ENCODE results near the gene CFAP99.
A peak's percentile ranks its signal among the peaks of the same experiment; 100 is the strongest.
"Not testable (repeated sequence)": the region's sequence is repeated elsewhere in the genome, so short reads cannot be mapped to it uniquely, and the experiment has no call there.

The CFAP99 gene

DNA sequence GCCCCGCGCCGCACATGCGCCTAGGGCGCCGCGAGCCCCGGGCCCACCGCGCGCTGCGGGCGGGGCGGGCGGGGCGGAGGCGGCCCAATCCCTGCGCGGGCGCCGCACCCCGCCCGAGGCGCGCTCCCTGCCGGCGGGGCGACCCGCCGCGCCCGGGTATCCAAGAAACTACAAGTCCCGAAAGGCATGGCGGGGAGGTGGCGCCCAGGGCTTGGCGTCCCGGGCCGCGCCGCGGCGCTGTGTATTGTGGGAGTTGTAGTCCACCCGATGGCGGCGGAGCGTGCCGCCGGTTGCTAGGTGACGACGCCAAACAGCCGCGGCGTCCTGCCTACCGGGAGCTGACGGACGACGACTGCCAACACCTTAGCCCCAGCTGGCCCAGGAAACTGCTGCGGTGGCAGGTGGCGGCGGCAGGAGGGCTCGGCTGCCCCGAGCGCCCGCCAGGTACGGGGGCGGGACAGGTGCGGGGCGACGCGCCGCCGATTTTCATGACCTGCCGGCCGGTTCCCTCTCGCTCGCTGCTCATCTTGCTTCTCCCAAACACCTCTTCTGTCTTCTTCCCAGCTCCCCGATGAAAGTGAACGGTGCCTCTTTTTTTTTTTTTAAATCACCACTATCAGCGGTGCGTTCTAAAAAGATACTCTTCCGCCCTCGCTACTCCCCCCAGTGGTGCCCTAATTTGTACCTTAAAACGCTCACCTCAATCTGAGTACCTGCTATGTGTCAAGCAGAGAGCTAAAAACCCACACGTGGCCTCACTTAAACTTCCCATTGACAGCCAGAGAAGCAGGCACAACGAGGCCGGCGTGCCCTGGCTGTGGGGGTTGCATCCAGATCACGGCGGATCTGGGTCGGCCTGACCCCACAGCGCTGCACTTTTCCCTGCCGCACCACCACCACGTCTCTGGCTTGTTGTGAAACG, at the start of gene CFAP99:
Gene CFAP99, plus strand, starts transcription at position 306 of the 922 bp plus-strand sequence.
- peak; percentile 35 to 97 (median 94) for DNase-seq

DNA sequence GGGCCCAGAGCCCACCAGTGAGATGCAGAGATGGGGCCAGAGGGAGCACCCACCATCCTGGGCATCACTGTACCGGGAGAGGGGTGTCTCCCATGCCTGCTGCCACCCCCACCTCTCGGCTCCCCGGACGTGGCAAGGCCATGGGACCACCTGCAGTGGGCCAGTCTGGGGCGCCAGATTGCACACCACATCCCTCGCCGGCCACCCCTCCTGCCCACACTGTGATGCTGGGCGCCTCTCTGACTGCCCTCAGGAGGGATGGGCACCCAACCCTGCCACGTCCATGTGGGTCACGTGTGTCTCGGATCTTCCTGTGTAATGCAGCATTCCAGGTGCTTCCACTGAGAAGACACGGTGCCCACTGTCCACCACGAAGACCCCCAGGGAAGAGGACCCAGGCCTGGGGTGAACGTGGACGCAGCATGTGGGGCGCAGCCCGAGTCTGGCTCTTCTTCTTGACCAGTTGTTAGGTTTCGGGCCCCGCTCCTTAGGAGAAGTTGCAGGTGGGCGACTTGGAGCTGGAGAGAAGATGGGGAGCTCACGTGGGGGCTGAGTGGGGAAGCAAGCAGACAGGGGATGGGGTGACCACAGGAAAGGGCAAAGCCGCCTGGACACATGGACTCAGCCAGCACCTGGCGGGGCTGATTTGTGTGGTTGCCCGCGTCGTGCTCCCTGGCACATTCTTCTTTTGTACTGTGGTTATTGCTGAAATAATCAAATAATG, 48.0 kb upstream of the CFAP99 start:
- DNase-seq, result no peak

DNA sequence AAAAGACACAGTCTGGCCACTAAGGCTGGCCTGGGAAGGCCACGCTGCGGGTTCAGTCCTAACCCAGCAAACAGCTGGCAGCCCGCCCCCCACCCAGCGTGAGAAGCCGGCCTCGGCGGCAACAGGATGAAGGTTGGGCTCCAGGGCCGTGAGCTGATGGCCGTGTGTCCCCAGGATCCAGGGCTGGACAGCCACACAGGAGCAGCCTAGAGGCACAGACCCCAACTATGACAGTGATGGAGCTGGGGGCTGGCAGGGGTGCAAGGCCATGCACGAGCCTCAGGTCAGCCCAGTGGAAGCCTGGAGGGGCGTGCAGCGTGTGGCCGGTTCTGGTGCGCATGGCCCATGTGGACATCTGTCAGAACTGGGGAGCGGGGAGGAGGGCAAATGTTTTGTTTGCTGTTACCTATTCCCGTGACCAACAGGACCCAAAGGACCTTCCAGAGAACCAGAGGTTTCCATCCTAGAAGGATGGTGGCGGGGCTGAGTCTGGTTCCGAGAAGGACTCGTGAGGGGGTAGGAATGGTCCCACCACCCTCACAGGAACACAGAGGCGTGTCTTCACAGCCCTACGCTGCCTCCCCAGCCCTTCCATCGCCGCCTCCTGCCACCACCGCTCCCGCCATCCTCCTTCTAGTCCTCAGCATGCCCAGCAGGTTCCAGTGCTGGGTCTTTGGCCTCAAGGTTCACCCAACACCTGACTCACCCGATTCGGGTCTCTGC, 46.8 kb upstream of the CFAP99 start:
- no peak for DNase-seq

DNA sequence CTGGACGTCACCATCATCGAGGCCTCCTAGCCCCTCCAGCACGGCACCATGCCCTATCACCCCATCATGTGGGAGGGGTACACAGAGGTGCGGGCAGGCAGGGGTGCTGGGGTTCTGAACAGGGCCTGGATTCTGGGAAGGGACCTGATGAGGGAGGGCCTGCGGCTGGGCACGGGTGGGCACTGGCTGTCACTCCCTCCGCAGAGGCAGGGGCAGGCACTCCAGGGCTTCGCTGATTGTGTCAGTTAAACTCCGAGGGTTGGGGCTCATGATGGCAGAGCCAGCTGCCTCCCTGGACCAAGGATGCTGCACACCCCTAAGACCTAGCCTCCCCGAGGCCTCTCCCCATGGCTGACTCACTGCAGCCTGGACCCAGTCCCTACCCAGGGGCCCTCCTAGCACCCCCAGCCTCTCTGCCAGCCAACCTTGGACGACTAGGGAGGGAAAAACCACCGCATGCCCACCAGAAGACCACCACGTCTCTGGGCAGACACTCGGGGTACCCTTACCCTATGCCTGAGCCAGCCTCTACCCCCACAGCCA, 46.2 kb upstream of the CFAP99 start:
- DNase-seq, result no peak

DNA sequence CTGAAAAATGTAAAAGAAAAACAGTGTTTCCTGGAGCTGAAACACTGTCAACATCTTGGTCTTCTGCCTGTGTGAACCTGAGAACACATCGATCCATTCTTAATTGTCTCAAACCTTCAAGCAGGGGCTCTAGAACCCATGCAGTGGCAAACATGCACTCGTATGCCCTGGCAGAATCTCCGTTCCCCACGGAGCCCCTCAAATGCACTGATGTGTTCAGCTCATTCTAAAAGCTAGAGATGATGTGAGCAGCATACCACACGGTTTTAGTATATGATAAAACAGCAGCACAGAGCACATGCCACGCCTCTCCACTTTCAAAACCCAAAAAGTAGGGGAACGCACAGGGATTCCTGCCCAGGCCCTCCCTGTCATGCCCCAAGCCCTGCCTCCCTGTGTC, 45.2 kb upstream of the CFAP99 start:
- no peak for DNase-seq

DNA sequence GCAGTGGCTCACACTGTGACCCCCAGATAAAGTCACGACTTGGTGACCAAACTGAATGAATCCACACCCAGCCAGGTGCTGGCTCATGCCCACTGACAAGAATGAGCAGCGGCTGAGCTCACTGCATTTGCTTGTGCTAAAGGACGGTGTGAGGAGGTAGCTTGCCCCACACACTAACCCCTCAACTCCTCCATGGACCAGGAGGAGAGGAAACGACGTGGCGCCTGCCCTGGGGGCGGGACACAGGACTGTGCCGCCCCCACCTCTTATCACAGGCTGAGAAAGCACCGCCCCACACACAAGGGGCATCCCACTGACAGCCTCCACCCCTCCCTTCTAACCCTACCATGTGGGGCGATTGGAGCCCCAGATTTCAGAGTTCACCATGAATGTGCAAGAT, 43.3 kb upstream of the CFAP99 start:
- no peak for DNase-seq

DNA sequence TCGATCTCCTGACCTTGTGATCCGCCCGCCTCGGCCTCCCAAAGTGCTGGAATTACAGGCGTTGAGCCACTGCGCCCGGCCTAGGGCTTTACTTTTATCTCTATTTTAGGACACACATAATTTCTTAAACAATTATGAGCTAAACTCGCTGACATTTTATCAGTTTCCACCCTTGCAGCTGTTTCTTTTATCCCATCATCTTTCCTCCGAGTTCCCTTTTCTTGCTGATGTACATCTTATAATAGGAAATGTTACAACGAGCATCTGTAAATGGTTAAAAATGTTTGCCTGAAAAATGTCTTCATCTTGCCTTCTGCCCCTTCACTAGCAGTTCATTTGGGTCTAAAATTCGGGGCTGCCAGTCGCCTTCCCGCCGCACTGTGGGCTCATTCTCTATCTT, 41.5 kb upstream of the CFAP99 start:
- DNase-seq, result no peak

DNA sequence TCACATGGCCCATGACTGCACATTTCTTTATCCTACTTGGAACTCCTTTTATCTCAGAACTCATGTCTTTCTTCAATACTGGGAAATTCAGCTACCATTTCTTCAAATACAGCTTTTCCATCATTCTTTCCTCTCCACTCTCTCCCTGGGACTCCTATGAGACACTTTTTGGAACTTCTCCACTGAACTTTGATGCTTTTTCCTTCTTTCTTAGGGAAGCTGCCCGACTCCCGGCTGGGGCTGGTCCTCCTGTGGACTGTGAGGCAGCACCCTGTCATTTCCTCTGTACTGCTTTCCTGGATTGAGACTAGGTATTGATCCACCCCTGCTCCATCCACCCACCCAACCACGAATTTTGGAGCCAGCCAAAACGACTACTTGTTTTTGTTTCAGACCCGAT, 40.4 kb upstream of the CFAP99 start:
- no peak for DNase-seq

DNA sequence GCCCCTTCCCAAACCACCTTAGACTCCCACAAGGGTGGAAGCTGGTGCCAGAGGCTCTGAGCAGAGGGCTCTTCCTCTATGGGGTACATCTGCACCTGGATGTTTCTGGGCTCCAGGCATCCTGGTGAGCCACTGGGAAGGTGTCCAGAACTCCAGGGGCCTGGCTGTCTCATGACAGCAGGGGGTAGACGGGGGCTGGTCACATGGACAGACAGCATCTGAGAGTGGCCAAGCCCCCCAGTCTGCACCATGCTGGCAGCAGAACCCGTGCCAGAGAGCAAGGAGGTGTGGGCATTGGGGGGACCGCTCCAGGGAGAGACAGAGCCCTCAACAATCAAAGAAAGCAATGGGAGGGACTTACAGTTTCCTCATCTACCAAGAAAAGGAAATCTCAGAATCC, 39.9 kb upstream of the CFAP99 start:
- DNase-seq, result no peak

DNA sequence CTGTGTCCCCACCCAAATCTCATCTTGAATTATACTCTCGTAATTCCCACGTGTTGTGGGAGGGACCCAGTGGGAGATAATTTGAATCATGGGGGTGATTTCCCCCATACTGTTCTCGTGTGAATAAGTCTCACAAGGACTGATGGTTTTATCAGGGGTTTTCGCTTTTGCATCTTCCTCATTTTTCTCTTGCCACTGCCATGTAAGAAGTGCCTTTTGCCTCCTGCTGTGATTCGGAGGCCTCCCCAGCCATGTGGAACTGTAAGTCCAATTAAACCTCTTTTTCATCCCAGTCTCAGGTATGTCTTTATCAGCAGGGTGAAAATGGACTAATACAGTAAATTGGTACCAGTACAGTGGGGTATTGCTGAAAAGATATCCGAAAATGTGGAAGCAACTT, 38.2 kb upstream of the CFAP99 start:
- not testable (repeated sequence) for DNase-seq

DNA sequence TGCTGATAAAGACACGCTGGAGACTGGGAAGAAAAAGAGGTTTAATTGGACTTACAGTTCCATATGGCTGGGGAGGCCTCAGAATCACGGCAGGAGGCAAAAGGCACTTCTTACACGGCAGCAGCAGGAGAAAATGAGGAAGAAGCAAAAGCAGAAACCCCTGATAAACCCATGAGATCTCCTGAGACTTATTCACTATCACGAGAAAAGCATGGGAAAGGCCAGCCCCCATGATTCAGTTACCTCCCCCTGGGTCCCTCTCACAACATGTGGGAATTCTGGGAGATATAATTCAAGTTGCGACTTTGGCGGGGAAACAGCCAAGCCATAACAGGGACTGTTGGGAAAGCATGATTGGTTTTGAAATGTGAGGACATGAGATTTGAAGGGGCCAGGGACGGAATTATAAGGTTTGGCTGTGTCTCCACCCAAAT, 36.0 kb upstream of the CFAP99 start:
- not testable (repeated sequence) for DNase-seq

DNA sequence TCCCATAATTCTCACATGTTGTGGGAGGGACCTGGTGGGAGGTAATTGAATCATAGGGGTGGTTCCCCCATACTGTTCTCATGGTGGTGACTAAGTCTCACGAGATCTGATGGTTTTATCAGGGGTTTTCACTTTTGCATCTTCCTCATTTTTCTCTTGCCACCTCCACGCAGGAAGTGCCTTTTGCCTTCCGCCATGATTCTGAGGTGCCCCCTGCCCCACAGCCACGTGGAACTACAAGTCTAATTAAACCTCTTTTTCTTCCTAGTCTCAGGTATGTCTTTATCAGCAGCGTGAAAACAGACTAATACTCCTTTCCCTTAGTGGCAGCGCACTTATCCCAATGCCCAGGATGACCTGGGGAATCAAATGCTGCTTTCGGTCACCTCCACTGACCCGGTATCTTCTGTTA, 35.5 kb upstream of the CFAP99 start:
- DNase-seq, result not testable (repeated sequence)

DNA sequence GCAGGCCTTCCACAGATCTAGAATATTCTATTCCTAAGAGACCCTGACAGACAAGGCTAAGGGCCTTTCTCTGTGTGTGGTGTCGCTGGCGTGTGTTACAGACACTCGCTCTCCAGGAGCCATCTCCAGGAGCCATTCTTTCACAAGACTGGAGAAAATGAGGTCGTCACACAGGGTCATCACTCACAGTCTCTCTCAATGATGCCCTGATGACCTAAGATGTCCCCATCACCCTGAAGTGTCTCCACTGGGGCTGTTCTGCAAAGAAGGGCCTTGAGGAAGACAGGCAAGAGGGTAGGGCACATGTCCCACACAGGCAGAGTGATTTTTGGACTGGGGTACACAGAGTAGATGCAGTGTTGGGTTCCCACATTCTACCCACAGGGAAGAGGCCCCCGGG, 35.0 kb upstream of the CFAP99 start:
- DNase-seq, result no peak

DNA sequence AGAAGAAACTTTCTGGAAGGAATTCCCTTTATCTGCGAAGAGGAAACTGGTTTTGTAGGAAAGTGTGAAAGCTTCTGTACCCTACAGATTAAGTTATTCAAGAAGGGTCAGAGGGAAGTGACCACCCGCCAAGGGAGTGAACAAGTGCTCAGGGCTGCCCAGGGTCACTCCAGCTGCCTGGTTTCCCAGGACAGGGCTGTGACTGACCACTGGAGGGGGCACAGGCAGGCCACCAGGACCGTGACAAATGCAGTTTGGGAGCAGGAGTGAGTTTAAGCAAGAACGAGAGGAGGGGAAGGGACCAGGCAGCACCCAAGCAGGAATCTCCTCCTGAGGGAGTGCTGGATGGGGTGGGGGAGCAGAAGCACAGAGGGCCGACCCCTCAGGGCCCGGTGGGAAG, 34.5 kb upstream of the CFAP99 start:
- no peak for DNase-seq

DNA sequence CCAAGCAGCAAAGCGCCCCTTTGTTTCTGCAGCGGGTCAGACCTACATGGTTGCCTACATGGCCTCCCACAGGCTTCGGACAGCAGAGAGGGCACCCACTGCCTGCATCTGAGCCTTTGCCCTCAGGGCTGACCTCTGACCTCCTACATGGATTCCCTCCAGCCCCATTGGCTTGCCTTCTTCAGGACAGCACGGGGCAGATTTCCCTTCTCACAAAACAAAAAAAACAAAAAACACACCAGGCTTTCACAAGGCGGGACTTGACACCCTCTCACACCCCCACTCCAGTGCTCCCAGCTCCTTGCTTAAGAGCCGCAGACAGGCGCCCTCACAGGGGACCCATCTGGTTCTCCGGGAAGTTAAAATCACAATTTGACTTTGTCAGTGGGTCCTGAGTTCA, 33.2 kb upstream of the CFAP99 start:
- no peak for DNase-seq

DNA sequence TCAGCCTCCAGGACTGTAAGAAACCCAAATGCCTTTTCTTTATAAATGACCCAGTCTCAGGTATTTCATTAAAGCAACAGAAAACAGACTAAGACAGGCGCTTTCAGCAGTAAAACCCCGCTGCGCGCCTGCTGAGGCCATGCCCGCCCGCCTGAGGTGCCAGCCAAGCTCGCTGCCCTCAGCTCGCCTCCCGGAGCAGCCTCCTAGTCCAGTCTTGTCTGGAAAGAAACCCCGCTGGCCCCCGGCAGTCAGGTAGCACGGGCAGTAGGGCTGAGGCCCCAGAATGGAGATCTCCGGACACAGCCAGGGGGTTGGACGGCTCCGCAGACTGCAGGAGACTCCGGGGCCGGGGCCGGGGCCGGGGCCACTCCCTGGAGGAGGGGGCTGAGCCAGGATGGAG, 32.0 kb upstream of the CFAP99 start:
- DNase-seq, result no peak

DNA sequence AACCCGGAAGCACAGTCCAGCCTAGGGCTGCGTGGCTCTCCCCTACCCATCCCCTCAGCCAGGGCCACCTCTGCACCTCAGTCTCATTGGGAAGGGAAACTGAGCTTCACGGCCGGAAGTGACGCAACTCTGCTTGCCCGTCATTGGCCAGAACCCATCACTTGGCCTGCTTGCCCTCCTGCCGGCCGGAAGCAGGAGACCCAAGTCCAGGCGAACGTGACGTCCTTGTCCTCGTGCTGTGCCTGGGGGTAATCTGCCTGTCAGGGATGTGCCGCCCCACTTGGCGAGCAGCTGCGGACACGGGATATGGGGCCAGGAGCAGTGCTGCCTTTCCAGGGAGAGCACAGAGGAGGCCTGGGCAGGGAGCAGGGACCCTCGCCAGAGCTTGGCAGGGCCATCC, 31.5 kb upstream of the CFAP99 start:
- no peak for DNase-seq

DNA sequence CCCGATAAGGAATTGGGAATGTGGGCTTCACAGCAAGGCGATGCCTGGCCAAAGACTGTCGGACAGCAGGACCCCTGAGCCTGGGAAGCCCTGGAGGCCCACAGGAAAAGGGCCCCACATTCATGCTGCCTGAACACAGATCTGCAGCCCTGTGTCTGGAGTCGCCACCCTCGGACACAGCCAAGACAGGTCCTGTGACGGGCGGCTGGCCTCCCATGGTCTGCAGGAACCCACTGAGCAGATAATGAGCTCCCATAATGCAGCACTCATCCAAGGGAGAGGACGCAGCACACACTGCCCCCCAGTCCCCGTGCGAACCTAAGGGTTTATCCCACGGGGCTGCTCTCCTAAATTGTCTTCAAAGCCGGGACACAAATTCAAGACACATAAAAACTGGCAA, 30.9 kb upstream of the CFAP99 start:
- no peak for DNase-seq

DNA sequence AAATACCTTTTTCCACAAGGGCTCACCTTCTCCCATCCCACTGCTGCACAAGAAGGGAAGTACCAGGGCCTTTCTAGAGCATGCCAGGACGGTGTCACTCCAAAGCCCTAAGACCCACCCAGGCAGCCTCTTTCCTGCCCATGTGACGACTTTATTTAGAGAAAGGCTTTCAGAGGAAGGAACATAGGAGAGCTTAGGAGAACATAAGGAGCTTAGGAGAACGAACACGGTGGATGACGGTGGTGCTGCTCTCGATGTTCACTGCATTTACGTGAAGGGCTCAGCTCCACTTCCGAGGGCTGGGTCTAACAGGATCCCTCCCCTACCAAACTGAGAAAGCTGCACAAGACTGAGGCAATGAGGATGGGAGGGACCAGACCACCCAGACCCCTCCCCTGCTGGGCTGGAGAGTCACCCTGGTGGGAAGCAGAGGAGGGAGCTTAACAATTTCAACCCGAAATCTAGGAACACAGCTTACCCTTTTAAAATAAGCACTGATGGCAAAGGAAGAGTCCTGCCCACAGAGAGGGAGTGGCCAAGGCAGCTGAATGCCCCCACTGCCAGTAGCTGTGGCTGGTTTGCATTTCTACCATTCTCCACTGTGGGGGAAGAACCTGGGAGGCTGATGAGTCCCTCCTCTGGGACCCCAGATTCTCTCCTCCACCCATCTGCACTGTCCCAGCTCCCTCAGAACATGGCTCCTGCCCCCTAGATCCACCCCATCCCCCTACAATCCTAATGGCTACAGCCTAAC, 30.1 kb upstream of the CFAP99 start:
- DNase-seq, result peak in 3 of 58 donors; percentile 10 to 28 (median 19)

DNA sequence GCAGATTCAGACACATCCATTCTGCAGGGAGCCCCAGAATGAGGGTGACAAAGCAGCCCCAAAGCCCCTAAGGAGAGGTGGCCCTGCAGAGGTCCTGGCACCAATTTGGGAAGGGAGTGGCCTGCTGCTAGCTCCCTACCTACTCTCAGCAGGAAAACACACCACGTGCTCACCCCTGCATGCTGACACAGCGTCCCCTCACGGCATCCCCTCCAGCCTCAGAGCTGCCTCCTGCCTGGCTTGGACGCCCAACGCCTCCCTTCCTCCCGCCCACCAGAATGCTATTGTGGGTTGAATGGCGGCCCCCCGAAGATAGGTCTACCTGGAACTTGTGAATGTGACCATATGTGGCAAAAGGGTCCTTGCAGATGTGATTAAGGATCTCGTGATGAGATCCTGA, 29.1 kb upstream of the CFAP99 start:
- DNase-seq, result no peak

DNA sequence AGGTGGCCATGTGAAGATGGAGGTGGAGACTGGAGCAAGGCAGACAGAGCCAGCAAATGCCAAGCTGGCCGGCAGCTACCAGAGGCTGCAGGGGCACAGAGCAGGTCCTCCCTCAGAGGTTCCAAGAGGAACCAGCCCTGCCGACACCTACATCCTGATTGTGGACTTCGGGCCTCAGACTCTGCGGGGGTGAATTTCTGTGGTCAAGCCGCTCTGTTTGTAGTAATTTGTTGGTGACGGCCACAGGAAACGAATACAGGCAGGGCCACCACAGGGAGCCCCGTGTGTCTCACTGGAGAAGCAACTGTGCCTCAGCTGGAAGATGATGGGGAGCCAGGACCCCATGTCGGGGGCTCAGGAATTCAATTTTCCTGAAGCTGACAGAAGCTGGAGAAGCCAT, 28.6 kb upstream of the CFAP99 start:
- DNase-seq, result no peak

All from anterior cingulate cortex (tissue), 58 donors.